ENCODE data around the gene CFH.
"Not testable (repeated sequence)": the region's sequence is repeated elsewhere in the genome, so short reads cannot be mapped to it uniquely, and the experiment has no call there.

CFH gene

DNA sequence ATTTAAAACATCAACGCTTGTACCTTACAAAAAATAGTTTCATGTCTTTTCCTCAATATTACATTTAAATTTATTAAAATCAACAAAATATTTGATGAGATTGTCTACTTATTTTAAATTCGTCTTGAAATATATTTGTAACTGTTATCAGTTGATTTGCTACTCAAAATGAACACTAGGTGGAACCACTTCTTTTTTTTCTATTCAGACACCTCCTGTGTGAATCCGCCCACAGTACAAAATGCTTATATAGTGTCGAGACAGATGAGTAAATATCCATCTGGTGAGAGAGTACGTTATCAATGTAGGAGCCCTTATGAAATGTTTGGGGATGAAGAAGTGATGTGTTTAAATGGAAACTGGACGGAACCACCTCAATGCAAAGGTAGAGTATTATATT is 91.4 kb downstream of the CFH start:
- not testable (repeated sequence) for DNase-seq (ENCODE audit: low read depth in 2 of 2, low spot score in 1 of 2)

DNA sequence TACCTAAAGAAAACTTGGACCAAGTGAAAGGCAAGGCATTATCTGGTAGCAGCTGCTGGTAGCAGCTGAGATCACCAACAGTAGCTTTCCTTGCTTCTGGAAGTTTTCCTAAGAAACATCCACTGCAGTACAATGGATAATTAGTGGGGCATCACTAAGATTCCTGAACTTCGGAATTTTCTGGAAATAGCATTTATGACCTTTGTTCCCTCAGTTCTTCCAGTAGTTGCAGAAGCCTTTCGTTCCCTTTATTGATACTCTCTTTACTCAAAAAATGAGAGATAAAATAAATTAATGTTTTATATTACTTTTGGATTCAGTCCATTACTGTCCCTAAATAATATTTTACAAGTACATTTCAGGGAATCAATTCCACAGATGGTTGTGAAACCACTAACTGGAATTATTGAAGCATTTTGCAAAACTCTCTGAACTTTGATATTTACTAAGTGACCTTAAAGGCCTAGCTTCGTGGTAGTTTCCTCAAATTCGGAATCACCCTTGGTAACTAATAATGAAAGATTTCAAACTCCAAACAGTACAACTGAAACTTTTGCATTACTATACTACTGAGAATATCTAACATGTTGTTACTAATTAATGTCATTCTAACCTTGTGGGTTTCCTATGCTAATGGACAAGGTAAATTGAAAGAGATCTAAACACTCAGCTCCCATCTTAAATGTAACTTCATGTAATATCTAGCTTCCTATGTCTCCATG is 113.3 kb downstream of the CFH start:
- DNase-seq (ENCODE audit: low read depth in 2 of 2, low spot score in 1 of 2), result not testable (repeated sequence)

DNA sequence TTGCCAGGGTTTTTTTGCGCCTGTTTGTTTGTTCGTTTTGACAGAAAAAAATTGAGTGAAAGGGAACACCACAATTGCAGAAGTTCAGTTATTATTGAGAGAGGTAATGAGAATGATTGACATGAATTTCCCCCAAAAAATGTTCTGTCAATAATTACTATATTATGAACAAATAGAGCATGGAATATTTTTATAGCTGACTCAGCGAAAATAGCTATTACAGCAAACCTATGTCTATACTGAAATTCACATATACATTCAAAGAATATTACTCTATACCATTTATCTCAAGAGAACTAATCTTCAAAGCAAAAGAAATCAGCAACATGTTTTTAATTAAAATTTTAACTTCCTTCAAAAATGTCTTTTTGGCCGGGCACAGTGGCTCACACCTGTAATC is 118.0 kb downstream of the CFH start:
- not testable (repeated sequence) for DNase-seq (ENCODE audit: low read depth in 2 of 2, low spot score in 1 of 2)

DNA sequence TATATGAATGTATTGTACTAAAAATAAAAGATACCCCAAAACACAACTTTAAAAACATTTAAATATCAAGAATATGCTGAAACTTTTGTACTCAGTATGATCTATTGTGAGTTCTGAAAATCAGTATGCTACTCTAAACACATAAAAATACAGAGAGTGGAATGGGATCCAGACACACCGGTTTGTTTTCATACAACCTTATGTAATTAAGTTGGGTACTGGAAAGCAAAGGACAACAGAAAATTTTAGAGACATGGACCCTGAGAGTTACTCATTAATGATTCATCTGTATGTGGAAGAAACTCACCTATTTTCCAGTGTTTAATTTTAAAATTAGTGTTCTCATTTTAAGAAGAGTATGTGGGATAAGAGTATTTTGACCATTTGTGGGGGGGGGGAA is 121.9 kb downstream of the CFH start:
- DNase-seq (ENCODE audit: low read depth in 2 of 2, low spot score in 1 of 2), result no peak

DNA sequence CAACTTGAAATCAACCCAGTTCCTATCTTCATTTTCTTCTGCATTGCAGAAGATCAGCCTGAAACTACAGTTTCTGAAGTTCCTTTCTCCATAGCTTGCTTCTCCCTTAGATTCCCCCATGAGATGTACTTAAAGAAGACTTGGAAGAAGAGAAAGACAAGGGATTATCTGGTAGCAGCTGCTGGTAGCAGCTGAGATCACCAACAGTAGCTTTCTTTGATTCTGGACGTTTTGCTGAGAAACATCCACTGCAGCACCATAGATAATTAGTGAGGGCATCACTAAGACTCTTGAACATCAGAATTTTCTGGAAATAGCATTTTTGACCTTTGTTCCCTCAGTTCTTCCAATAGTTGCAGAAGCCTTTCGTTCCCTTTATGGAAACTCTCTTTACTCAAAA is 122.3 kb downstream of the CFH start:
- DNase-seq (ENCODE audit: low read depth in 2 of 2, low spot score in 1 of 2), result no peak

DNA sequence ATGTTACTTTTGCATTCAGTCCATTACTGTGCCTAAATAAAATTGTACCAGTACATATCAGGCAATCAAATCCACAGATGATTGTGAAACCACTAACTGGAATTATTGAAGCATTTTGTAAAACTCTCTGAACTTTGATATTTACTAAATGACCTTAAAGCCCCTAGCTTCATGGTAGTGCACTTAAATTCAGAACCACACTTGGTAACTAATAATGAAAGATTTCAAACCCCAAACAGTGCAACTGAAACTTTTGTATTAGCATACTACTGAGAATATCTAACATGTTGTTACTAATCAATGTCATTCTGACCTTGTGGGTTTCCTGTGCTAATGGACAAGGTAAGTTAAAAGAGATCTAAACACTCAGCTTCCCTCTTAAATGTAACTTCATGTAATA is 122.8 kb downstream of the CFH start, which contains the start of gene CFHR3:
Gene CFHR3, plus strand, starts transcription at position 238 of the 400 bp plus-strand sequence. Its CDS starts 47 bp downstream, at position 285.
- DNase-seq (ENCODE audit: low read depth in 2 of 2, low spot score in 1 of 2), result no peak

DNA sequence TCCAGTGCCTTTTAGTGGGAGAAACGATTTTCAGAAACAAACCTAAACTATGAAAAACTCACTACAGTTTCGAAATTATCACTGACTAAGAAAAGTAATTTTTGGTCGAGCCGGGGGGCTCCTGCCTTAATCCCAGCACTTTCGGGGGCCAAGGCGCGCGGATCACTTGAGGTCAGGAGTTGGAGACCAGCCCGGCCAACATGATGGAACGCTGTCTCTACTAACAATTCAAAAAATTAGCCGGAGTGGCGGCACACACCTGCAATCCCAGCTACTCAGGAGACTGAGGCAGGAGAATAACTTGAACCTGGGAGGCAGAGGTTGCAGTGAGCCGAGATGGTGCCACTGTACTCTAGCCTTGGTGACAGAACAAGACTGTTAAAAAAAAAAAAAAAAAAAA is 125.8 kb downstream of the CFH start:
- no peak for DNase-seq (ENCODE audit: low read depth in 2 of 2, low spot score in 1 of 2)

DNA sequence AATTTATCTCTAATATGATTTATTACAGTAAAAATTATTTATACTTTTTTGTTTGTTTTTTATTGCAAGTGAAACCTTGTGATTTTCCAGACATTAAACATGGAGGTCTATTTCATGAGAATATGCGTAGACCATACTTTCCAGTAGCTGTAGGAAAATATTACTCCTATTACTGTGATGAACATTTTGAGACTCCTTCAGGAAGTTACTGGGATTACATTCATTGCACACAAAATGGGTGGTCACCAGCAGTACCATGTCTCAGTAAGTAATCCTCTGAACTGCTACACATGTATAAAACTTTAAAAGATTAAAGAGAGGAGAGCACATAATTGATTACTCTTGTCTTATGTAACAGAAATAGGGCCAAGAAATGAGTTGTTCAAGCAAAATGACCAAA is 127.2 kb downstream of the CFH start:
- DNase-seq (ENCODE audit: low read depth in 2 of 2, low spot score in 1 of 2), result no peak

DNA sequence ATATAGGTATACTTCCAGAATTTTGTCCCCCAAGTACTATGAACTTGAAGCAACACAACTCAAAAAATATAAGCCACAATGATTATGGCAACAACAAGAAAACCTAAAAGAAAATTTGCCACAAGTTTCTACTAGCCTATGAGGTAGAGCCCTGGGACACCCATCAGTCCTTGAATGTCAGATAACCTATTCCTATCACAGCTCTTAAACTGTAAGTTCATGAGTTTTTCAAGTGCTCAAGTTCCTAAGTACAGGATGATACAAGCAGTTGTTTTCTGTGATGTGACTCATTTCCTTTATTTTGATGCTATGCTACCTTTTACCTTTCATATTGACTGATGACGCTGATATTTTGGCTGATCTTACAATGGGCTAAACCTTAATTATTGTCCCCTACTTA is 139.4 kb downstream of the CFH start:
- not testable (repeated sequence) for DNase-seq (ENCODE audit: low read depth in 2 of 2, low spot score in 1 of 2)

DNA sequence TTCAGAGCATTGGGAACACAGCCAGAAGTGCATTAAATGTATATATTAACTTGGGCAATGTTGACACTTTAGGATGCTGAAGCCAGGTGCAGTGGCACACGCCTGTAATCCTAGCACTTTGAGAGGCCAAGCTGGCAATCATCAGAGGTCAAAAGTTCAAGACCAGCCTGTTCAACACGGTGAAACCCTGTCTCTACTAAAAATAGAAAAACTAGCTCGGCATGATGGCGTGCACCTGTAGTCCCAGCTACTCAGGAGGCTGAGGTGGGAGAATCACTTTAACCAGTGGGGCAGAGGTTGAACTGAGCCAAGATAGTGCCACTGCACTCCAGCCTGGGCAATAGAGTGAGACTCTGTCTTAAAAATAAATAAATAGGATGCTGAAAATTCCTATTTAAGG is 142.3 kb downstream of the CFH start:
- DNase-seq (ENCODE audit: low read depth in 2 of 2, low spot score in 1 of 2), result not testable (repeated sequence)
